GM13977 (cell line): ENCODE results near the gene MAGI2.

Source experiments
- DNase-seq: peaks from one replicate; pipeline ENCODE4 v3.0.0; 2012; ENCODE audit warnings: low spot score
- CTCF ChIP-seq: IDR thresholded peaks from 2 replicates; pipeline ENCODE4 v1.5.1; 2012; ENCODE audit warnings: mild to moderate bottlenecking, control low read depth; ENCODE audit not compliant: insufficient read depth; ENCODE audit errors: extremely low read depth, missing control alignments
- in situ Hi-C: fragments of 300-500 bp; cut with MboI; formaldehyde crosslinking; loops from one replicate; pipeline ENCODE4 v1.12.0; 2022; ENCODE audit warnings: low sequenced_read_pairs, low pct_unique_long_range_greater_than_20kb, mixed read lengths, inconsistent platforms; ENCODE audit not compliant: unreplicated experiment

MAGI2 gene

GRCh38 chr7:79258826-79259225, 194.6 kb downstream of the MAGI2 start:
- DNase-seq = no peak
- no peak for TF ChIP-seq CTCF
- in situ Hi-C loops = no loop called here

GRCh38 chr7:79257959-79258358, 195.5 kb downstream of the MAGI2 start:
- no peak for TF ChIP-seq CTCF

GRCh38 chr7:79245623-79246249, 207.7 kb downstream of the MAGI2 start:
- in situ Hi-C loops = no loop called here
- DNase-seq = no peak
- no peak for TF ChIP-seq CTCF

More at GRCh38 chr7:79257959-79258358, 195.5 kb downstream of the MAGI2 start:
- in situ Hi-C loops = no loop called here
- no peak for DNase-seq

GRCh38 chr7:79244482-79244881, 209.0 kb downstream of the MAGI2 start:
- in situ Hi-C loops = no loop called here
- DNase-seq = no peak
- TF ChIP-seq CTCF = no peak

- in situ Hi-C loops = no loop called here
- TF ChIP-seq CTCF = no peak
- DNase-seq = no peak
Measured at GRCh38 chr7:79241288-79242060, 212.0 kb downstream of the MAGI2 start.

- in situ Hi-C loops = no loop called here
- no peak for DNase-seq
- no peak for TF ChIP-seq CTCF
Measured at GRCh38 chr7:79240413-79240812, 213.1 kb downstream of the MAGI2 start.
